Breast epithelium (tissue), 4 donors: ENCODE results near the gene MFSD1. TPM values are rescaled to one million over a fixed set of nuclear protein-coding genes. Genes with fewer than 3 reads are reported as not detected.
A peak's percentile ranks its signal among the peaks of the same experiment; 100 is the strongest.

ENCODE experiments used
- DNase-seq, 2 donors: peaks; one replicate each; pipeline ENCODE4 v3.0.0-alpha.2; 2019; ENCODE audit warnings: low spot score in 2 of 2
- H3K27ac ChIP-seq, 2 donors: fragments of 200-600 bp; sonication (generic) in 1 of 2; one replicate each; pipeline ENCODE4 v1.5.1; 2016 to 2019; ENCODE audit warnings: mild to moderate bottlenecking in 1 of 2
- H3K27me3 ChIP-seq, 2 donors: fragments of 200-600 bp; sonication (generic) in 1 of 2; one replicate each; pipeline versions ENCODE4 v1.5.1 to v1.6.0; 2017 to 2019; ENCODE audit warnings: control low read depth in 1 of 2, mild to moderate bottlenecking in 1 of 2
- H3K36me3 ChIP-seq: fragments of 200-600 bp; one replicate; pipeline ENCODE4 v1.5.1; 2019
- H3K4me1 ChIP-seq, 2 donors: fragments of 200-600 bp; sonication (generic); one replicate each; pipeline ENCODE4 v1.5.1; 2016 to 2019; ENCODE audit warnings: control low read depth in 1 of 2
- H3K4me3 ChIP-seq, 3 donors: fragments of 200-600 bp; sonication (generic); 1 replicate in 2 of 3; 2 replicates in 1 of 3; pipeline ENCODE4 v1.5.1; 2016 to 2019; ENCODE audit warnings: mild to moderate bottlenecking in 3 of 3, moderate library complexity in 2 of 3
- H3K9me3 ChIP-seq, 2 donors: fragments of 200-600 bp; sonication (generic) in 1 of 2; one replicate each; pipeline ENCODE4 v1.5.1; 2016 to 2019; ENCODE audit warnings: control low read depth in 1 of 2
- POLR2A ChIP-seq: fragments of 450-650 bp; IDR thresholded peaks from one replicate; pipeline ENCODE4 v1.6.1; 2016; ENCODE audit warnings: antibody characterized with exemption, mild to moderate bottlenecking, moderate library complexity
- POLR2AphosphoS5 ChIP-seq, 3 donors: sonication (generic); formaldehyde crosslinking; IDR thresholded peaks; one replicate each; pipeline ENCODE4 v1.6.1; 2017; ENCODE audit warnings: antibody characterized with exemption in 3 of 3
- intact Hi-C: fragments of 100-400 bp; cut with DNase I; formaldehyde crosslinking; loops from one replicate; pipeline ENCODE4 v1.15.1; 2023; ENCODE audit warnings: low total_unique reads
- total RNA-seq, 3 donors: library from RNA; depleted of rRNA; stranded (reverse); fragments of >200 nt; gene quantifications; one replicate each; pipeline ENCODE4 v1.1.0, GENCODE V29; 2016
- TF ChIP-seq, protein P1 (sequence below), 3 donors: fragments of 450-650 bp; IDR thresholded peaks; one replicate each; pipeline ENCODE4 v1.5.1; 2016 to 2017; ENCODE audit warnings: antibody characterized with exemption in 3 of 3, mild to moderate bottlenecking in 3 of 3, moderate library complexity in 3 of 3

MFSD1 gene
- total RNA-seq, 3 donors from 2014 or later = 76.7 to 134 (median 125) TPM

DNA sequence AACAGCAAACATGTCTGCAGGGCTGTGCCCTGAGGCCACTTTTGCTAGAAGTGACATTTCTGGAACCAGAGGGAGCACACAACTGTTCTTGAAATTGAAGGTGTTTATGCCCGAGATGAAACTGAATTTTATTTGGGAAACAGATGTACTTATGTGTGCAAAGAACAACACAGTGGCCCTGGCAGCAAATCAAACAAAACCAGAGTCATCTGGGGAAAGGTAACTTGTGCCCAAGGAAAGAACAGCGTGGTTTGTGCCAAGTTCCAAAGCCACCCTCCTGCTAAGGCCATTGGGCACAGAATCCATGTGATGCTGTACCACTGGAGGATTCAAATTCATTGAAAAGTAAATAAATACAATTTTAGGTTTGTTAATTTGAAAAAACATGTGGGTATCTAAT is 38.4 kb upstream of the MFSD1 start:
- H3K4me3 ChIP-seq = no peak overlapping the region
- H3K27me3 ChIP-seq = no peaks in the 10 kb centered on the region
- TF ChIP-seq POLR2A (no peak), POLR2AphosphoS5 (IDR thresholded peaks at IDR 0.05) (no peak)
- TF ChIP-seq, protein P1, sequence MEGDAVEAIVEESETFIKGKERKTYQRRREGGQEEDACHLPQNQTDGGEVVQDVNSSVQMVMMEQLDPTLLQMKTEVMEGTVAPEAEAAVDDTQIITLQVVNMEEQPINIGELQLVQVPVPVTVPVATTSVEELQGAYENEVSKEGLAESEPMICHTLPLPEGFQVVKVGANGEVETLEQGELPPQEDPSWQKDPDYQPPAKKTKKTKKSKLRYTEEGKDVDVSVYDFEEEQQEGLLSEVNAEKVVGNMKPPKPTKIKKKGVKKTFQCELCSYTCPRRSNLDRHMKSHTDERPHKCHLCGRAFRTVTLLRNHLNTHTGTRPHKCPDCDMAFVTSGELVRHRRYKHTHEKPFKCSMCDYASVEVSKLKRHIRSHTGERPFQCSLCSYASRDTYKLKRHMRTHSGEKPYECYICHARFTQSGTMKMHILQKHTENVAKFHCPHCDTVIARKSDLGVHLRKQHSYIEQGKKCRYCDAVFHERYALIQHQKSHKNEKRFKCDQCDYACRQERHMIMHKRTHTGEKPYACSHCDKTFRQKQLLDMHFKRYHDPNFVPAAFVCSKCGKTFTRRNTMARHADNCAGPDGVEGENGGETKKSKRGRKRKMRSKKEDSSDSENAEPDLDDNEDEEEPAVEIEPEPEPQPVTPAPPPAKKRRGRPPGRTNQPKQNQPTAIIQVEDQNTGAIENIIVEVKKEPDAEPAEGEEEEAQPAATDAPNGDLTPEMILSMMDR (IDR thresholded peaks at IDR 0.05) = no peak
- no peaks in the 10 kb centered on the region for H3K9me3 ChIP-seq
- peaks cover 17 to 30% of the 10 kb centered on the region in 2 donors for H3K4me1 ChIP-seq
- peak overlapping the region; percentile 61 to 82 for H3K27ac ChIP-seq
- DNase-seq = peak in 1 of 2 donors; percentile 54
- intact Hi-C loops = no loop called here
- H3K36me3 ChIP-seq = no peaks in the 10 kb centered on the region

GRCh38 chr3:158765518-158766205 is 36.2 kb upstream of the MFSD1 start:
- peaks cover 25 to 43% of the 10 kb centered on the region in 2 donors for H3K4me1 ChIP-seq

DNA sequence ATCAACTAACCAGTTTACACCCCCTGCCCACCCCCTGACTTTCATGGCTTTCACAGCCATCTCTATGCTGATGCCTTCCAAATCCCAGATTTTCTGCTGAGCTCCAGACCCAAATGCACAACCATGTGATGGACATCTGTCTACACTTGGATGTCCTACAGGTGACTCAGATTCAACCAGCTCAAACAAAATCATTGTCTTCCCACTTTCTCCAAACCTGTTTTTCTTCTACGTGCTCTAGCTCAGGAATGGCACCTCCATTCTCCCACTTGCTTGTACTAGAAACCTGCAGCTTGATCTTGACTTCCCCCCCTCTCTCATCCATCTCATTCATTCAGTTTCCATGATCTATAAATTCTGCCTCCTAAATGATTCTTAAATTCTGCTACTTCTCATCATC is 35.5 kb upstream of the MFSD1 start:
- Histone ChIP-seq H3K9me3 (no peaks in the 10 kb centered on the region), H3K27ac (peak overlapping the region; percentile 62 to 92), H3K4me1 (peaks cover 26 to 49% of the 10 kb centered on the region in 2 donors), H3K4me3 (no peak overlapping the region), H3K36me3 (no peaks in the 10 kb centered on the region), H3K27me3 (no peaks in the 10 kb centered on the region)
- no peak for TF ChIP-seq POLR2AphosphoS5 (IDR thresholded peaks at IDR 0.05)
- TF ChIP-seq POLR2A = no peak
- TF ChIP-seq, protein P1 (IDR thresholded peaks at IDR 0.05) = no peak
- DNase-seq = no peak
- intact Hi-C loops = no loop called here

More at GRCh38 chr3:158765518-158766205, 36.2 kb upstream of the MFSD1 start:
- TF ChIP-seq POLR2AphosphoS5 (IDR thresholded peaks at IDR 0.05) = no peak
- TF ChIP-seq POLR2A = no peak
- TF ChIP-seq, protein P1 (IDR thresholded peaks at IDR 0.05) = no peak
- DNase-seq = no peak
- Histone ChIP-seq H3K4me3 (no peak overlapping the region), H3K27me3 (no peaks in the 10 kb centered on the region), H3K9me3 (no peaks in the 10 kb centered on the region), H3K36me3 (no peaks in the 10 kb centered on the region), H3K27ac (peak overlapping the region; percentile 26 to 62)
- intact Hi-C loops = no loop called here

DNA sequence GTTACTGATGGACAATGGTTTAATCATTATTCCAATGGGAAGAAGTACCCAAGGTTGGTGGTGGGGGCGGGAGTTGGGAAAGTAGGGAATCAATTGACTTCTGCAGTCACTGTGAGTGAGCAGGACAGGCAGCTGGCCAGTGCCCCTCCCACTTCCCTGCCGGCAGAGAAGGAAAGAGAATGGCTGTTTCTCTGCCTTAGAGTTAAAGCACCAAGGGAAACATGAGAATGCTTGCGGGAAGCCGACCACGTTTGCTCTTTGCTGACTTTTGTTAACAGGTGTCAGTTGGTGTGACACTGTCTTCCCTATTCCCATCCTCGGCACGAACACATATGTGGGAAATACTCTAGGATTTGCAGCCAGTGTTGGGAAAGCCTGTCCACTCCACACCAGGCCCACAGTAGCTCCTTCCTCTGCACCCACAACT is 33.5 kb upstream of the MFSD1 start:
- Histone ChIP-seq H3K4me3 (peak overlapping the region in 1 of 3 donors; percentile 8), H3K9me3 (no peaks in the 10 kb centered on the region), H3K27me3 (no peaks in the 10 kb centered on the region), H3K27ac (peak overlapping the region; percentile 91 to 92), H3K4me1 (peaks cover 32 to 58% of the 10 kb centered on the region in 2 donors), H3K36me3 (no peaks in the 10 kb centered on the region)
- TF ChIP-seq, protein P1 (IDR thresholded peaks at IDR 0.05) = no peak
- no peak for TF ChIP-seq POLR2A
- TF ChIP-seq POLR2AphosphoS5 (IDR thresholded peaks at IDR 0.05) = no peak
- intact Hi-C loops = no loop called here
- peak in 1 of 2 donors; percentile 65 for DNase-seq

- Histone ChIP-seq H3K9me3 (no peaks in the 10 kb centered on the region), H3K27ac (peak overlapping the region; percentile 91 to 92), H3K36me3 (no peaks in the 10 kb centered on the region), H3K27me3 (no peaks in the 10 kb centered on the region), H3K4me3 (peak overlapping the region in 1 of 3 donors; percentile 8), H3K4me1 (peaks cover 35 to 63% of the 10 kb centered on the region in 2 donors)
- TF ChIP-seq POLR2A = no peak
- TF ChIP-seq, protein P1 (IDR thresholded peaks at IDR 0.05) = no peak
- peak in 2 of 3 donors; percentile 62 to 83 for TF ChIP-seq POLR2AphosphoS5 (IDR thresholded peaks at IDR 0.05)
- intact Hi-C loops = no loop called here
- peak in 1 of 2 donors; percentile 63 for DNase-seq
Measured at GRCh38 chr3:158768881-158769543, 32.8 kb upstream of the MFSD1 start.
